GM23338 (cell line): ENCODE results near the gene WWOX. TPM values are rescaled to one million over a fixed set of nuclear protein-coding genes. Genes with fewer than 3 reads are reported as not detected.

ENCODE experiments used
- ATAC-seq: fragments of 200-7000 bp; cut with Tn5 transposase; 3 replicates; pipeline ENCODE4 v1.9.1; 2020
- DNase-seq: peaks from one replicate; pipeline ENCODE4 v3.0.0-alpha.2; 2015; ENCODE audit warnings: low spot score
- H2AFZ ChIP-seq: fragments of 200-600 bp; sonication (generic); 2 replicates; pipeline ENCODE4 v1.8.0; 2016; ENCODE audit warnings: antibody characterized with exemption, mild to moderate bottlenecking, moderate library complexity
- H3F3A ChIP-seq: fragments of 200-600 bp; sonication (generic); replicated peaks from 2 replicates; pipeline ENCODE4 v1.8.0; 2017; ENCODE audit warnings: antibody characterized with exemption, mixed run types, low read depth
- H3K27ac ChIP-seq: fragments of 200-600 bp; sonication (generic); 2 replicates; pipeline ENCODE4 v1.6.1; 2016; ENCODE audit warnings: low read depth
- H3K27me3 ChIP-seq: fragments of 200-600 bp; sonication (generic); 2 replicates; pipeline ENCODE4 v1.8.0; 2016; ENCODE audit warnings: mild to moderate bottlenecking, mixed run types, moderate library complexity; ENCODE audit not compliant: insufficient read depth
- H3K36me3 ChIP-seq: fragments of 200-600 bp; sonication (generic); 2 replicates; pipeline ENCODE4 v1.8.0; 2016; ENCODE audit warnings: mild to moderate bottlenecking; ENCODE audit not compliant: insufficient read depth
- H3K4me1 ChIP-seq: fragments of 200-600 bp; sonication (generic); 2 replicates; pipeline ENCODE4 v1.8.0; 2016; ENCODE audit warnings: mild to moderate bottlenecking, moderate library complexity; ENCODE audit not compliant: insufficient read depth
- H3K4me2 ChIP-seq: fragments of 200-600 bp; sonication (generic); 2 replicates; pipeline ENCODE4 v1.7.1; 2017; ENCODE audit warnings: mixed run types
- H3K4me3 ChIP-seq: fragments of 200-600 bp; sonication (generic); 2 replicates; pipeline ENCODE4 v1.6.1; 2016; ENCODE audit warnings: mixed run types
- H3K79me2 ChIP-seq: fragments of 200-600 bp; sonication (generic); replicated peaks from 2 replicates; pipeline ENCODE4 v1.8.0; 2017; ENCODE audit warnings: mild to moderate bottlenecking; ENCODE audit not compliant: insufficient read depth
- H3K9me2 ChIP-seq: fragments of 200-600 bp; sonication (generic); 2 replicates; pipeline ENCODE4 v1.8.0; 2017; ENCODE audit not compliant: insufficient read depth
- H4K20me1 ChIP-seq: fragments of 200-600 bp; sonication (generic); replicated peaks from 2 replicates; pipeline ENCODE4 v1.8.0; 2017; ENCODE audit warnings: mild to moderate bottlenecking; ENCODE audit not compliant: insufficient read depth
- H3K27ac Mint-ChIP-seq: 2 replicates; pipeline ENCODE4 v1.8.0; 2020; ENCODE audit warnings: inconsistent platforms, mild to moderate bottlenecking, moderate library complexity, mixed read lengths
- H3K27me3 Mint-ChIP-seq: 3 replicates; pipeline ENCODE4 v1.8.0; 2022; ENCODE audit warnings: low read depth, mild to moderate bottlenecking, moderate library complexity, mixed read lengths, inconsistent platforms; ENCODE audit not compliant: insufficient read depth, poor library complexity
- H3K36me3 Mint-ChIP-seq: 3 replicates; pipeline ENCODE4 v1.8.0; 2021; ENCODE audit warnings: low read depth, mild to moderate bottlenecking, inconsistent platforms, moderate library complexity, mixed read lengths
- H3K4me1 Mint-ChIP-seq: 3 replicates; pipeline ENCODE4 v1.8.0; 2020; ENCODE audit warnings: mild to moderate bottlenecking, inconsistent platforms, mixed read lengths
- H3K4me3 Mint-ChIP-seq: 3 replicates; pipeline ENCODE4 v1.8.0; 2021; ENCODE audit warnings: moderate library complexity, mild to moderate bottlenecking, inconsistent platforms, mixed read lengths
- H3K9me3 Mint-ChIP-seq: 3 replicates; pipeline ENCODE4 v1.8.0; 2020; ENCODE audit warnings: moderate library complexity, mild to moderate bottlenecking, inconsistent platforms, mixed read lengths
- CREB1 ChIP-seq: fragments of 250-450 bp; sonication (Bioruptor Pico); IDR thresholded peaks from 2 replicates; pipeline ENCODE4 v1.5.0; 2020; ENCODE audit warnings: low read depth, mild to moderate bottlenecking, moderate library complexity
- CTCF ChIP-seq, 2 experiments: fragments of 200-600 bp in 1 of 2; sonication (generic) in 1 of 2; conservative IDR thresholded peaks; 2 replicates each; pipeline versions ENCODE4 v1.5.1 to v1.6.1; 2016 to 2017; ENCODE audit warnings: antibody characterized with exemption in 2 of 2, low read depth in 2 of 2, mild to moderate bottlenecking in 2 of 2, moderate library complexity in 1 of 2
- ETS1 ChIP-seq: IDR thresholded peaks from 2 replicates; pipeline ENCODE4 v1.6.1; 2016; ENCODE audit warnings: antibody characterized with exemption
- EZH2phosphoT487 ChIP-seq: fragments of 200-600 bp; sonication (generic); IDR thresholded peaks from one replicate; pipeline ENCODE4 v1.8.1; 2018; ENCODE audit warnings: antibody characterized with exemption; ENCODE audit not compliant: unreplicated experiment
- JUNB ChIP-seq: IDR thresholded peaks from one replicate; pipeline ENCODE4 v1.6.1; 2016; ENCODE audit warnings: antibody characterized with exemption; ENCODE audit not compliant: unreplicated experiment
- STAT1 ChIP-seq: IDR thresholded peaks from one replicate; pipeline ENCODE4 v1.6.1; 2016; ENCODE audit warnings: antibody characterized with exemption; ENCODE audit not compliant: unreplicated experiment
- ZNF331 ChIP-seq: fragments of 250-450 bp; sonication (Bioruptor Pico); IDR thresholded peaks from 2 replicates; pipeline ENCODE4 v1.5.0; 2020; ENCODE audit warnings: low read depth, mild to moderate bottlenecking, moderate library complexity
- ZNF462 ChIP-seq: fragments of 250-450 bp; sonication (Bioruptor Pico); IDR thresholded peaks from 2 replicates; pipeline ENCODE4 v1.5.0; 2020; ENCODE audit warnings: mild to moderate bottlenecking, moderate library complexity
- polyA plus RNA-seq: library from polyadenylated mRNA; unstranded; fragments of >200 nt; fragmentation: Nextera tagmentation; extraction: Ambion mirVana; gene quantifications from 2 replicates; pipeline ENCODE4 v1.2.1, GENCODE V29; 2016
- total RNA-seq: library from RNA; depleted of rRNA; stranded (reverse); fragments of >200 nt; shearing (Covaris generic); gene quantifications from 2 replicates; pipeline ENCODE4 v1.2.3, GENCODE V29; 2014

WWOX gene
- total and polyA plus RNA-seq, 2 experiments from 2014 or later, result 10.0 to 19.3 TPM

- peaks cover 3% of the 10 kb centered on the region; the same call in 2 of the 3 replicates for H3K4me1 Mint-ChIP-seq
- no peak for DNase-seq
- H3K4me3 Mint-ChIP-seq, result no peak overlapping the region
- no peak overlapping the region for H3K4me3 ChIP-seq
- H3K27ac Mint-ChIP-seq, result no peak overlapping the region
- no peak overlapping the region for H2AFZ ChIP-seq
- H4K20me1 ChIP-seq, result no peaks in the 10 kb centered on the region
- H3K4me2 ChIP-seq, result no peak overlapping the region
- H3K79me2 ChIP-seq, result no peaks in the 10 kb centered on the region
- no peaks in the 10 kb centered on the region; the same call in 2 of the 3 replicates for H3K9me3 Mint-ChIP-seq
- H3F3A ChIP-seq, result no peaks in the 10 kb centered on the region
- H3K27me3 Mint-ChIP-seq, result no peaks in the 10 kb centered on the region
- TF ChIP-seq ZNF462 (CRISPR knock-in tag) (no peak), STAT1 (no peak), CREB1 (CRISPR knock-in tag) (no peak), ETS1 (no peak), CTCF (conservative IDR thresholded peaks at IDR 0.05; ENCODE audit: low read depth in 2 of 2) (no peak), EZH2phosphoT487 (no peak), ZNF331 (no peak), JUNB (no peak)
- H3K9me2 ChIP-seq, result no peaks in the 10 kb centered on the region; the same call in 1 of the 2 replicates
- no peak overlapping the region for H3K27ac ChIP-seq
- H3K36me3 Mint-ChIP-seq, result no peaks in the 10 kb centered on the region
- no peaks in the 10 kb centered on the region for H3K27me3 ChIP-seq
- no peak for ATAC-seq
- H3K4me1 ChIP-seq, result peaks cover 8% of the 10 kb centered on the region; the same call in 1 of the 2 replicates
- H3K36me3 ChIP-seq, result no peaks in the 10 kb centered on the region
Measured at GRCh38 chr16:78385086-78385805, 285.8 kb downstream of the WWOX start.
